ENCODE measurements around the gene DIRAS2.

GRCh38 chr9:90658783-90659182, 16.2 kb upstream of the DIRAS2 start:
- no peak for TF ChIP-seq EZH2 (IDR thresholded peaks at IDR 0.05; ENCODE audit: low read depth)
- TF ChIP-seq, protein P1, sequence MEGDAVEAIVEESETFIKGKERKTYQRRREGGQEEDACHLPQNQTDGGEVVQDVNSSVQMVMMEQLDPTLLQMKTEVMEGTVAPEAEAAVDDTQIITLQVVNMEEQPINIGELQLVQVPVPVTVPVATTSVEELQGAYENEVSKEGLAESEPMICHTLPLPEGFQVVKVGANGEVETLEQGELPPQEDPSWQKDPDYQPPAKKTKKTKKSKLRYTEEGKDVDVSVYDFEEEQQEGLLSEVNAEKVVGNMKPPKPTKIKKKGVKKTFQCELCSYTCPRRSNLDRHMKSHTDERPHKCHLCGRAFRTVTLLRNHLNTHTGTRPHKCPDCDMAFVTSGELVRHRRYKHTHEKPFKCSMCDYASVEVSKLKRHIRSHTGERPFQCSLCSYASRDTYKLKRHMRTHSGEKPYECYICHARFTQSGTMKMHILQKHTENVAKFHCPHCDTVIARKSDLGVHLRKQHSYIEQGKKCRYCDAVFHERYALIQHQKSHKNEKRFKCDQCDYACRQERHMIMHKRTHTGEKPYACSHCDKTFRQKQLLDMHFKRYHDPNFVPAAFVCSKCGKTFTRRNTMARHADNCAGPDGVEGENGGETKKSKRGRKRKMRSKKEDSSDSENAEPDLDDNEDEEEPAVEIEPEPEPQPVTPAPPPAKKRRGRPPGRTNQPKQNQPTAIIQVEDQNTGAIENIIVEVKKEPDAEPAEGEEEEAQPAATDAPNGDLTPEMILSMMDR (conservative IDR thresholded peaks at IDR 0.05) = no peak
